ENCODE results near the gene OR7G3. TPM values are rescaled to one million over a fixed set of nuclear protein-coding genes. Genes with fewer than 3 reads are reported as not detected.

OR7G3 gene
- total and polyA plus RNA-seq, 2 of the 8 experiments (the other 6 are each of a cell fraction or from before 2014, with no cell fraction given), result not detected

DNA sequence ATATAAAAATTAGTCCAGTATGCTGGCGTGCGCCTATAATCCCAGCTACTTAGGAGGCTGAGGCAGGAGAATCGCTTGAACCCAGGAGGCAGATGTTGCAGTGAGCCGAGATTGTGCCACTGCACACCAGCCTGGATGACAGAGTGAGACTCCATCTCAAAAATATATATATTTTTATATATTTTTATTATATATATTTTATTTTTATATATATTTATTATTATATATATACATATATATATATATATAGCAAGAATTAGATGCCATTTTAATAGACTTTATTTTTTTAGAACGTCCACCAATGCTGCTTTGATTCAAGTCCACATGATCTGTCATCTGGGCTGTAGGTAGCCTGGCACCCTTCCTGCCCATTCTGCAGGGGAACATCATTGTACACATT is 48.6 kb upstream of the OR7G3 start:
- no peak overlapping the region for H3K18ac ChIP-seq (ENCODE audit: extremely low read depth, low read length)
- H2BK20ac ChIP-seq (ENCODE audit: low read length), result no peak overlapping the region
- no peaks in the 10 kb centered on the region for H3K27me3 ChIP-seq (replicated peaks in 1 of 4; ENCODE audit: control insufficient read depth in 3 of 4, extremely low read depth in 1 of 4, insufficient read depth in 3 of 4, low read length in 3 of 4)
- no peak overlapping the region for H2BK5ac ChIP-seq (ENCODE audit: low read depth, low read length)
- H3K23ac ChIP-seq (ENCODE audit: insufficient read length), result no peak overlapping the region
- H3K9me3 ChIP-seq (ENCODE audit: insufficient read depth in 2 of 2, low read depth in 1 of 2, low read length in 1 of 2), result peaks cover 11 to 19% of the 10 kb centered on the region in 2 experiments
- H3K4ac ChIP-seq (replicated peaks; ENCODE audit: insufficient read length, low read depth, low read length), result no peak overlapping the region
- H2BK120ac ChIP-seq (replicated peaks; ENCODE audit: low read depth, low read length), result no peak overlapping the region
- H3K36me3 ChIP-seq (ENCODE audit: control insufficient read depth in 2 of 4, insufficient read depth in 4 of 4, low read length in 3 of 4), result no peaks in the 10 kb centered on the region
- no peak overlapping the region for H3K14ac ChIP-seq (ENCODE audit: insufficient read length)
- H3K9ac ChIP-seq (replicated peaks in 1 of 4; ENCODE audit: extremely low read depth in 1 of 4, low read depth in 3 of 4, low read length in 3 of 4), result no peak overlapping the region
- H4K5ac ChIP-seq (ENCODE audit: insufficient read length, low read depth, low read length), result no peak overlapping the region
- H4K8ac ChIP-seq (ENCODE audit: extremely low read depth, insufficient read depth, low read length), result no peak overlapping the region
- H3K27ac ChIP-seq (ENCODE audit: low read depth, low read length), result no peak overlapping the region
- H4K20me1 ChIP-seq (replicated peaks in 1 of 2; ENCODE audit: control insufficient read depth in 1 of 2, insufficient read depth in 2 of 2, low read length in 2 of 2), result no peaks in the 10 kb centered on the region
- no peaks in the 10 kb centered on the region for H3K79me2 ChIP-seq (ENCODE audit: control insufficient read depth in 1 of 2, insufficient read depth in 2 of 2, low read length in 2 of 2)
- no peak overlapping the region for H2BK15ac ChIP-seq (ENCODE audit: low read length)
- no peak overlapping the region for H2AK5ac ChIP-seq (ENCODE audit: low read depth, low read length)
- H3K4me1 ChIP-seq (replicated peaks in 1 of 4; ENCODE audit: control insufficient read depth in 3 of 4, insufficient read depth in 4 of 4, low read length in 3 of 4), result no peaks in the 10 kb centered on the region
- DNase-seq (ENCODE audit: low read depth in 1 of 2, low spot score in 2 of 2) (no peak), FAIRE-seq (no peak)
- no peak overlapping the region for H2BK12ac ChIP-seq (ENCODE audit: low read depth, low read length)
- no peaks in the 10 kb centered on the region for H3K79me1 ChIP-seq (ENCODE audit: low read depth, low read length)
- WGBS, 2 experiments (ENCODE audit: extremely low coverage in 1 of 2, insufficient coverage in 1 of 2, insufficient read length in 1 of 2, insufficient replicate concordance in 2 of 2, low coverage in 1 of 2, low lambda C conversion rate in 2 of 2, missing lambda C conversion rate in 1 of 2), result 88% methylated on average over 5 of the region's 5 CpGs; no CpG with 5 or more reads in 1 of the 2 experiments
- TF ChIP-seq TCF12 (IDR thresholded peaks at IDR 0.05; ENCODE audit: low read depth, low read length) (no peak), SP2 (IDR thresholded peaks at IDR 0.05; ENCODE audit: low read length) (no peak), TAF1 (IDR thresholded peaks at IDR 0.05; ENCODE audit: low read depth, low read length) (no peak)
- TF ChIP-seq, protein P1, sequence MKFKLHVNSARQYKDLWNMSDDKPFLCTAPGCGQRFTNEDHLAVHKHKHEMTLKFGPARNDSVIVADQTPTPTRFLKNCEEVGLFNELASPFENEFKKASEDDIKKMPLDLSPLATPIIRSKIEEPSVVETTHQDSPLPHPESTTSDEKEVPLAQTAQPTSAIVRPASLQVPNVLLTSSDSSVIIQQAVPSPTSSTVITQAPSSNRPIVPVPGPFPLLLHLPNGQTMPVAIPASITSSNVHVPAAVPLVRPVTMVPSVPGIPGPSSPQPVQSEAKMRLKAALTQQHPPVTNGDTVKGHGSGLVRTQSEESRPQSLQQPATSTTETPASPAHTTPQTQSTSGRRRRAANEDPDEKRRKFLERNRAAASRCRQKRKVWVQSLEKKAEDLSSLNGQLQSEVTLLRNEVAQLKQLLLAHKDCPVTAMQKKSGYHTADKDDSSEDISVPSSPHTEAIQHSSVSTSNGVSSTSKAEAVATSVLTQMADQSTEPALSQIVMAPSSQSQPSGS (IDR thresholded peaks at IDR 0.05; ENCODE audit: low read length), result no peak
- POLR2A ChIA-PET (ENCODE audit: partially characterized antibody), result no interaction called here
- no peak overlapping the region for H3K4me2 ChIP-seq (ENCODE audit: insufficient read depth in 1 of 2, low read depth in 2 of 2, low read length in 2 of 2)
- H4K91ac ChIP-seq (replicated peaks; ENCODE audit: insufficient read length, low read length), result no peak overlapping the region
- H3K56ac ChIP-seq (replicated peaks; ENCODE audit: insufficient read length, low read depth, low read length), result no peak overlapping the region
- H3K4me3 ChIP-seq (ENCODE audit: extremely low read depth in 1 of 4, insufficient read depth in 2 of 4, low read depth in 3 of 4, low read length in 4 of 4), result no peak overlapping the region
- CTCF ChIA-PET (ENCODE audit: partially characterized antibody), result no interaction called here
- no peaks in the 10 kb centered on the region for H3K23me2 ChIP-seq (ENCODE audit: low read depth, low read length)
- no peak overlapping the region for H2AFZ ChIP-seq (ENCODE audit: low read length)

All from H1 (cell line).